CD4-positive, alpha-beta memory T cell (primary cell): ENCODE results near the gene SUSD6. TPM values are rescaled to one million over a fixed set of nuclear protein-coding genes. Genes with fewer than 3 reads are reported as not detected.
A peak's percentile ranks its signal among the peaks of the same experiment; 100 is the strongest.

ENCODE experiments used
- CTCF ChIA-PET: fragments of 350-600 bp; sonication (Branson Sonifier 250); formaldehyde crosslinking; loops from one replicate; lab custom pipeline; 2021; ENCODE audit warnings: inconsistent platforms; ENCODE audit not compliant: partially characterized antibody; lab: Charles Lee
- POLR2A ChIA-PET: fragments of 350-600 bp; sonication (Branson Sonifier 250); formaldehyde crosslinking; loops from one replicate; lab custom pipeline; 2021; ENCODE audit not compliant: partially characterized antibody; lab: Charles Lee
- DNase-seq, 5 donors: peaks; one replicate each; pipeline versions ENCODE4 v3.0.0 to v3.0.0-alpha.2; 2020 to 2022; ENCODE audit warnings: mixed read lengths in 1 of 5
- H3K27ac ChIP-seq: one replicate; pipeline ENCODE4 v1.7.0; 2013; ENCODE audit warnings: low read depth, low read length
- H3K27me3 ChIP-seq: 2 replicates; pipeline ENCODE4 v1.7.0; 2013; ENCODE audit warnings: mild to moderate bottlenecking, low read length, moderate library complexity; ENCODE audit not compliant: insufficient read depth
- H3K36me3 ChIP-seq: 2 replicates; pipeline ENCODE4 v1.7.0; 2013; ENCODE audit warnings: mild to moderate bottlenecking, low read length, moderate library complexity; ENCODE audit not compliant: insufficient read depth
- H3K4me1 ChIP-seq: 2 replicates; pipeline ENCODE4 v1.7.0; 2013; ENCODE audit warnings: mild to moderate bottlenecking, low read length, moderate library complexity; ENCODE audit not compliant: insufficient read depth
- H3K4me3 ChIP-seq, 2 donors: one replicate each; pipeline ENCODE4 v1.7.0; 2013; ENCODE audit warnings: low read length in 2 of 2, mild to moderate bottlenecking in 1 of 2
- H3K9me3 ChIP-seq, 2 donors: one replicate each; pipeline ENCODE4 v1.7.0; 2013; ENCODE audit warnings: low read length in 2 of 2, control low read depth in 1 of 2; ENCODE audit not compliant: control insufficient read depth in 1 of 2
- H3K27ac Mint-ChIP-seq, 7 donors: one replicate each; pipeline ENCODE4 v1.8.0; 2020 to 2021; ENCODE audit warnings: mixed read lengths in 7 of 7, mild to moderate bottlenecking in 6 of 7, inconsistent platforms in 3 of 7, moderate library complexity in 3 of 7
- H3K27me3 Mint-ChIP-seq, 2 donors: one replicate each; pipeline ENCODE4 v1.8.0; 2020 to 2021; ENCODE audit warnings: mixed read lengths in 2 of 2
- H3K36me3 Mint-ChIP-seq, 2 donors: one replicate each; pipeline ENCODE4 v1.8.0; 2020 to 2021; ENCODE audit warnings: mixed read lengths in 2 of 2, inconsistent platforms in 1 of 2, mild to moderate bottlenecking in 1 of 2
- H3K4me1 Mint-ChIP-seq, 4 donors: one replicate each; pipeline ENCODE4 v1.8.0; 2020 to 2021; ENCODE audit warnings: mixed read lengths in 4 of 4, mild to moderate bottlenecking in 1 of 4
- H3K4me3 Mint-ChIP-seq, 8 donors: one replicate each; pipeline ENCODE4 v1.8.0; 2020 to 2021; ENCODE audit warnings: mixed read lengths in 8 of 8, mild to moderate bottlenecking in 7 of 8, moderate library complexity in 6 of 8, inconsistent platforms in 3 of 8
- H3K9me3 Mint-ChIP-seq, 8 donors: one replicate each; pipeline ENCODE4 v1.8.0; 2020 to 2021; ENCODE audit warnings: mixed read lengths in 8 of 8, mild to moderate bottlenecking in 5 of 8, inconsistent platforms in 3 of 8, moderate library complexity in 1 of 8
- intact Hi-C: fragments of 100-400 bp; cut with micrococcal nuclease; formaldehyde crosslinking; loops from one replicate; pipeline ENCODE4 v1.15.1; 2023
- polyA plus RNA-seq, 2 donors: library from polyadenylated mRNA; unstranded; fragments of 300-500 nt; fragmentation: Illumina TruSeq; gene quantifications; one replicate each; pipeline ENCODE4 v1.2.3, GENCODE V29; 2021
- total RNA-seq, 2 experiments: library from RNA; stranded (reverse); gene quantifications; one replicate each; pipeline ENCODE4 v1.2.3, GENCODE V29; 2021

The SUSD6 gene
- total and polyA plus RNA-seq, 4 experiments from 2014 or later = 4.8 to 62.0 (median 36.1) TPM

- H3K4me1 Mint-ChIP-seq = peaks cover 10 to 22% (median 16%) of the 10 kb centered on the region in 4 donors
- Histone ChIP-seq H3K4me1 (peaks cover 12% of the 10 kb centered on the region), H3K27me3 (no peaks in the 10 kb centered on the region), H3K27ac (no peak overlapping the region), H3K36me3 (no peaks in the 10 kb centered on the region), H3K4me3 (no peak overlapping the region), H3K9me3 (no peaks in the 10 kb centered on the region)
- H3K4me3 Mint-ChIP-seq = no peak overlapping the region
- no peak overlapping the region for H3K27ac Mint-ChIP-seq
- no peak for DNase-seq
- ChIA-PET POLR2A (interaction anchor here (1.4 kb wide), 1 partner anchor 121 kb away, joined by 4 read pairs; no protein-coding TSS in a partner anchor), CTCF (interaction anchor here (1.1 to 10.6 kb wide), 19 partner anchors 9 to 161 kb away, joined by 3 to 152 read pairs (median 5); partner anchors contain the start of gene SRSF5)
- no peaks in the 10 kb centered on the region for H3K27me3 Mint-ChIP-seq
- intact Hi-C loops = no loop called here
- H3K36me3 Mint-ChIP-seq = no peaks in the 10 kb centered on the region
- H3K9me3 Mint-ChIP-seq = no peaks in the 10 kb centered on the region
Measured at GRCh38 chr14:69605738-69606137, 5.7 kb upstream of the SUSD6 start.

GRCh38 chr14:69606258-69607184 is 4.9 kb upstream of the SUSD6 start:
- no peaks in the 10 kb centered on the region for H3K36me3 Mint-ChIP-seq
- no peaks in the 10 kb centered on the region for H3K9me3 ChIP-seq
- H3K36me3 ChIP-seq = no peaks in the 10 kb centered on the region
- ChIA-PET CTCF (interaction anchor here (1.1 to 10.6 kb wide), 12 partner anchors 8 to 127 kb away, joined by 3 to 152 read pairs (median 4); no protein-coding TSS in a partner anchor), POLR2A (interaction anchor here (0.8 to 14.5 kb wide), 2 partner anchors 23 to 121 kb away, joined by 3 to 279 read pairs; no protein-coding TSS in a partner anchor)
- no peak overlapping the region for H3K4me3 ChIP-seq
- no peak overlapping the region for H3K27ac ChIP-seq
- H3K27ac Mint-ChIP-seq = peak overlapping the region in 4 of 7 donors; percentile 7 to 69 (median 33)
- H3K27me3 Mint-ChIP-seq = no peaks in the 10 kb centered on the region
- H3K4me3 Mint-ChIP-seq = no peak overlapping the region
- no peak for DNase-seq
- H3K27me3 ChIP-seq = no peaks in the 10 kb centered on the region
- intact Hi-C loops = no loop called here
- H3K4me1 Mint-ChIP-seq = peaks cover 10 to 27% (median 18%) of the 10 kb centered on the region in 4 donors
- H3K9me3 Mint-ChIP-seq = no peaks in the 10 kb centered on the region
- H3K4me1 ChIP-seq = peaks cover 16% of the 10 kb centered on the region

GRCh38 chr14:69610020-69610873 is 1.1 kb upstream of the SUSD6 start:
- Mint-ChIP-seq H3K4me3 (peak overlapping the region; percentile 83 to 92 (median 90)), H3K4me1 (peaks cover 29 to 52% (median 42%) of the 10 kb centered on the region in 4 donors), H3K27ac (peak overlapping the region; percentile 91 to 97 (median 96)), H3K9me3 (no peaks in the 10 kb centered on the region), H3K36me3 (peaks cover 0 to 11% of the 10 kb centered on the region in 2 donors), H3K27me3 (no peaks in the 10 kb centered on the region)
- Histone ChIP-seq H3K4me3 (peak overlapping the region; percentile 45 to 84), H3K4me1 (peaks cover 45% of the 10 kb centered on the region), H3K36me3 (no peaks in the 10 kb centered on the region), H3K27me3 (no peaks in the 10 kb centered on the region), H3K27ac (peak overlapping the region; percentile 78), H3K9me3 (no peaks in the 10 kb centered on the region)
- POLR2A ChIA-PET = interaction anchor here (1.3 to 14.5 kb wide), 8 partner anchors 19 to 157 kb away, joined by 3 to 279 read pairs (median 14); partner anchors contain the start of gene SRSF5
- CTCF ChIA-PET = interaction anchor here (0.9 to 3.8 kb wide), 9 partner anchors 20 to 156 kb away, joined by 3 to 12 read pairs (median 5); partner anchors contain the start of gene SRSF5
- DNase-seq = no peak
- intact Hi-C loops = loop anchor here (5.0 kb wide), 2 partner anchors 458 to 818 kb away; partner anchors contain the start of genes DCAF5 and ZFP36L1

- Histone ChIP-seq H3K36me3 (no peaks in the 10 kb centered on the region), H3K9me3 (no peaks in the 10 kb centered on the region), H3K27ac (peak overlapping the region; percentile 78), H3K4me1 (peaks cover 50% of the 10 kb centered on the region), H3K27me3 (no peaks in the 10 kb centered on the region), H3K4me3 (peak overlapping the region; percentile 45 to 84)
- POLR2A ChIA-PET = interaction anchor here (0.6 to 14.5 kb wide), 13 partner anchors 19 to 157 kb away, joined by 3 to 279 read pairs (median 5); partner anchors contain the start of gene SRSF5
- H3K4me3 Mint-ChIP-seq = peak overlapping the region; percentile 83 to 92 (median 90)
- H3K27ac Mint-ChIP-seq = peak overlapping the region; percentile 91 to 97 (median 96)
- H3K4me1 Mint-ChIP-seq = peaks cover 34 to 58% (median 47%) of the 10 kb centered on the region in 4 donors
- no peak for DNase-seq
- no peaks in the 10 kb centered on the region for H3K27me3 Mint-ChIP-seq
- H3K36me3 Mint-ChIP-seq = peaks cover 0 to 13% of the 10 kb centered on the region in 2 donors
- intact Hi-C loops = loop anchor here (1.0 to 5.0 kb wide), 3 partner anchors 156 to 819 kb away; partner anchors contain the start of genes DCAF5, SRSF5 and ZFP36L1
- CTCF ChIA-PET = interaction anchor here (0.9 to 3.8 kb wide), 9 partner anchors 20 to 156 kb away, joined by 3 to 12 read pairs (median 5); partner anchors contain the start of gene SRSF5
- no peaks in the 10 kb centered on the region for H3K9me3 Mint-ChIP-seq
Measured at GRCh38 chr14:69610874-69611171, 573 bp upstream of the SUSD6 start.

GRCh38 chr14:69612014-69612782 is 802 bp downstream of the SUSD6 start:
- Histone ChIP-seq H3K36me3 (no peaks in the 10 kb centered on the region), H3K27me3 (no peaks in the 10 kb centered on the region), H3K4me3 (peak overlapping the region; percentile 75 to 80), H3K9me3 (no peaks in the 10 kb centered on the region), H3K27ac (peak overlapping the region; percentile 83), H3K4me1 (peaks cover 64% of the 10 kb centered on the region)
- Mint-ChIP-seq H3K27ac (peak overlapping the region; percentile 93 to 100 (median 100)), H3K9me3 (no peaks in the 10 kb centered on the region), H3K27me3 (no peaks in the 10 kb centered on the region), H3K4me3 (peak overlapping the region; percentile 90 to 99 (median 97)), H3K4me1 (peaks cover 48 to 72% (median 61%) of the 10 kb centered on the region in 4 donors), H3K36me3 (peaks cover 0 to 15% of the 10 kb centered on the region in 2 donors)
- peak in 4 of 5 donors; percentile 45 to 62 (median 50) for DNase-seq
- intact Hi-C loops = loop anchor here (2.0 to 5.0 kb wide), 4 partner anchors 27 to 820 kb away; partner anchors contain the start of genes DCAF5 and ZFP36L1
- CTCF ChIA-PET = interaction anchor here (0.7 to 3.8 kb wide), 14 partner anchors 8 to 155 kb away, joined by 3 to 12 read pairs (median 5); partner anchors contain the start of gene SRSF5
- POLR2A ChIA-PET = interaction anchor here (0.8 to 14.5 kb wide), 13 partner anchors 17 to 214 kb away, joined by 3 to 279 read pairs (median 5); partner anchors contain the start of genes ERH, SLC39A9 and SRSF5
